ENCODE data around the gene SP100.

- no peak for TF ChIP-seq EZH2 (IDR thresholded peaks at IDR 0.05; ENCODE audit: low read length, missing control alignments)
- TF ChIP-seq, protein P1, sequence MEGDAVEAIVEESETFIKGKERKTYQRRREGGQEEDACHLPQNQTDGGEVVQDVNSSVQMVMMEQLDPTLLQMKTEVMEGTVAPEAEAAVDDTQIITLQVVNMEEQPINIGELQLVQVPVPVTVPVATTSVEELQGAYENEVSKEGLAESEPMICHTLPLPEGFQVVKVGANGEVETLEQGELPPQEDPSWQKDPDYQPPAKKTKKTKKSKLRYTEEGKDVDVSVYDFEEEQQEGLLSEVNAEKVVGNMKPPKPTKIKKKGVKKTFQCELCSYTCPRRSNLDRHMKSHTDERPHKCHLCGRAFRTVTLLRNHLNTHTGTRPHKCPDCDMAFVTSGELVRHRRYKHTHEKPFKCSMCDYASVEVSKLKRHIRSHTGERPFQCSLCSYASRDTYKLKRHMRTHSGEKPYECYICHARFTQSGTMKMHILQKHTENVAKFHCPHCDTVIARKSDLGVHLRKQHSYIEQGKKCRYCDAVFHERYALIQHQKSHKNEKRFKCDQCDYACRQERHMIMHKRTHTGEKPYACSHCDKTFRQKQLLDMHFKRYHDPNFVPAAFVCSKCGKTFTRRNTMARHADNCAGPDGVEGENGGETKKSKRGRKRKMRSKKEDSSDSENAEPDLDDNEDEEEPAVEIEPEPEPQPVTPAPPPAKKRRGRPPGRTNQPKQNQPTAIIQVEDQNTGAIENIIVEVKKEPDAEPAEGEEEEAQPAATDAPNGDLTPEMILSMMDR (conservative IDR thresholded peaks at IDR 0.05 in 1 of 2, IDR thresholded peaks at IDR 0.05 in 1 of 2; ENCODE audit: low read depth in 1 of 2, low read length in 2 of 2), result no peak
These were observed 18.8 kb downstream of the SP100 start for GRCh38 chr2:230434677-230435324.
